HEK293T (cell line): ENCODE results near the gene CRIM1.

Experiments
- BHLHE40 ChIP-seq: fragments of 450-650 bp; IDR thresholded peaks from 2 replicates; pipeline ENCODE4 v1.6.1; 2016; ENCODE audit warnings: mild to moderate bottlenecking, moderate library complexity, borderline replicate concordance
- FOXA1 ChIP-seq: fragments of 450-650 bp; IDR thresholded peaks from 2 replicates; pipeline ENCODE4 v1.6.1; 2016; ENCODE audit warnings: mild to moderate bottlenecking

GRCh38 chr2:36469106-36469477 lies 113.5 kb downstream of the CRIM1 start:
- TF ChIP-seq BHLHE40 (no peak), FOXA1 (no peak)
